HL-60 (cell line): Measurements from ENCODE around the gene PRR12.

Source experiments
- DNase-seq, 2 experiments: peaks; one replicate each; pipeline ENCODE4 v3.0.0-alpha.2; 2010 to 2020; ENCODE audit warnings: low read depth in 1 of 2, low spot score in 1 of 2
- H3K27ac ChIP-seq: fragments of 250-450 bp; sonication (Bioruptor Pico); replicated peaks from 2 replicates; pipeline ENCODE4 v1.5.1; 2020; ENCODE audit warnings: mild to moderate bottlenecking, moderate library complexity
- H3K27me3 ChIP-seq: fragments of 250-450 bp; sonication (Bioruptor Pico); 2 replicates; pipeline ENCODE4 v1.5.1; 2021; ENCODE audit warnings: mild to moderate bottlenecking, moderate library complexity; ENCODE audit not compliant: insufficient read depth, poor library complexity, severe bottlenecking
- H3K4me3 ChIP-seq: replicated peaks from 2 replicates; pipeline ENCODE4 v1.5.1; 2011; ENCODE audit warnings: mild to moderate bottlenecking, control low read depth, low read length; ENCODE audit not compliant: insufficient read depth
- GABPA ChIP-seq: IDR thresholded peaks from 2 replicates; pipeline ENCODE4 v1.6.1; 2012; ENCODE audit warnings: low read depth
- POLR2AphosphoS5 ChIP-seq: IDR thresholded peaks from 2 replicates; pipeline ENCODE4 v1.6.1; 2012; ENCODE audit warnings: low read depth
- SPI1 ChIP-seq: IDR thresholded peaks from 2 replicates; pipeline ENCODE4 v1.6.1; 2012; ENCODE audit warnings: low read depth, mild to moderate bottlenecking, borderline replicate concordance
- TF ChIP-seq, protein P1 (sequence below): IDR thresholded peaks from 2 replicates; pipeline ENCODE4 v1.6.1; 2012; ENCODE audit warnings: low read depth; ENCODE audit not compliant: insufficient replicate concordance
- TF ChIP-seq, protein P2 (sequence below): IDR thresholded peaks from one replicate; pipeline ENCODE4 v1.5.1; 2011; ENCODE audit warnings: low read length, control low read depth, inconsistent platforms; ENCODE audit not compliant: insufficient read depth

Gene PRR12

DNA sequence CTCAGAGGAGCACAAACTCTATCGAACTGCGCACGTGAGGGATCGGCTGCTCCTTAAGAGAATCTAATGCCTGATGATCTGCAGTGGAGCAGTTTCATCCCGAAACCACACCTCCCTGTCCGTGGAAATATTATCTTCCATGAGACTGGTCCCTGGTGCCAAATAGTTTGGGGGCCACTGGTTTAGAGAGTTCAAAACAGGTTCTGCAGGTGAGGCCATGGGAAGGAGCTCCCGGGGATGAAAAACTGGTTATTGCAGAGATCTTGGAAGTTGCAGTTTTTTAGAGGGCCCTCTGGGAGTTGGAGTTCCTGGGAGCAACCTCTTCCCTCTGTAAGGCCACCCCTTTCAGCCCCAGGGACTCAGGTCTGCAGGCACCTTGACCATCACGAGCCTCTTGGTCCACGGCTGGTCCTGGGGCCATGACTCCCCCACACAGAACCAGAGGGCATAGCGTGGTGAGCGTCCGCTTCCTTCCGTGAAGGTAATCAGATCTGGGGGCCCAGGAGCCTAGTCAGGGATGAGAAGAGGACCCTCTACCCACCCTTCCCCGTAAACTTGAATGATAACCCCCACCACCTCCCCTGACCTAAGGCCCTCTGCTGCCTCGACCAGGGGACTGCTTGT, 69.5 kb downstream of the PRR12 start:
- peak; percentile 4; the same call in 1 of the 2 replicates for TF ChIP-seq POLR2AphosphoS5
- TF ChIP-seq, protein P1, sequence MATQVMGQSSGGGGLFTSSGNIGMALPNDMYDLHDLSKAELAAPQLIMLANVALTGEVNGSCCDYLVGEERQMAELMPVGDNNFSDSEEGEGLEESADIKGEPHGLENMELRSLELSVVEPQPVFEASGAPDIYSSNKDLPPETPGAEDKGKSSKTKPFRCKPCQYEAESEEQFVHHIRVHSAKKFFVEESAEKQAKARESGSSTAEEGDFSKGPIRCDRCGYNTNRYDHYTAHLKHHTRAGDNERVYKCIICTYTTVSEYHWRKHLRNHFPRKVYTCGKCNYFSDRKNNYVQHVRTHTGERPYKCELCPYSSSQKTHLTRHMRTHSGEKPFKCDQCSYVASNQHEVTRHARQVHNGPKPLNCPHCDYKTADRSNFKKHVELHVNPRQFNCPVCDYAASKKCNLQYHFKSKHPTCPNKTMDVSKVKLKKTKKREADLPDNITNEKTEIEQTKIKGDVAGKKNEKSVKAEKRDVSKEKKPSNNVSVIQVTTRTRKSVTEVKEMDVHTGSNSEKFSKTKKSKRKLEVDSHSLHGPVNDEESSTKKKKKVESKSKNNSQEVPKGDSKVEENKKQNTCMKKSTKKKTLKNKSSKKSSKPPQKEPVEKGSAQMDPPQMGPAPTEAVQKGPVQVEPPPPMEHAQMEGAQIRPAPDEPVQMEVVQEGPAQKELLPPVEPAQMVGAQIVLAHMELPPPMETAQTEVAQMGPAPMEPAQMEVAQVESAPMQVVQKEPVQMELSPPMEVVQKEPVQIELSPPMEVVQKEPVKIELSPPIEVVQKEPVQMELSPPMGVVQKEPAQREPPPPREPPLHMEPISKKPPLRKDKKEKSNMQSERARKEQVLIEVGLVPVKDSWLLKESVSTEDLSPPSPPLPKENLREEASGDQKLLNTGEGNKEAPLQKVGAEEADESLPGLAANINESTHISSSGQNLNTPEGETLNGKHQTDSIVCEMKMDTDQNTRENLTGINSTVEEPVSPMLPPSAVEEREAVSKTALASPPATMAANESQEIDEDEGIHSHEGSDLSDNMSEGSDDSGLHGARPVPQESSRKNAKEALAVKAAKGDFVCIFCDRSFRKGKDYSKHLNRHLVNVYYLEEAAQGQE, result no peak
- Histone ChIP-seq H3K27me3 (no peaks in the 10 kb centered on the region), H3K4me3 (no peak overlapping the region), H3K27ac (no peak overlapping the region)
- no peak for DNase-seq

DNA sequence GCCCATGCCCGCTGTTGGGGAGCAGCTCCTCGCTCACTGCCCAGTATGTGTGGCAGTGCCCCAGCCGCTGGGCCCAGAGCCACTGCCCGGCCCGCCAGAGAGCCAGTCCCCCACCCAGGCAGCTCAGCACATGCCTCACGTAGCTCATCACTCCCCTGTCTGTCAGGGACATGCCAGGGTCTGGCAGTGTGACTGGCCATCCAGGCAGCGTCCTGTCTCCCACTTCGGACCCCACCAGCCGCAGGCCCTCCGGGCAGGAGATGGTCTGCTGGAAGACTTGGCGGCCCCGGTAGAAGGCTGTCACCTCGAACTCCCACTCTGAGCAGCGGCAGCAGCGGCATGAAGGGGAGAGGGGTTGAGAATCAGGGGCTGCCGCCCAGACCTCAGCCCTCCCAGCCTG, 71.0 kb downstream of the PRR12 start:
- DNase-seq, result no peak
- Histone ChIP-seq H3K4me3 (no peak overlapping the region), H3K27me3 (no peaks in the 10 kb centered on the region), H3K27ac (no peak overlapping the region)
- TF ChIP-seq, protein P2, sequence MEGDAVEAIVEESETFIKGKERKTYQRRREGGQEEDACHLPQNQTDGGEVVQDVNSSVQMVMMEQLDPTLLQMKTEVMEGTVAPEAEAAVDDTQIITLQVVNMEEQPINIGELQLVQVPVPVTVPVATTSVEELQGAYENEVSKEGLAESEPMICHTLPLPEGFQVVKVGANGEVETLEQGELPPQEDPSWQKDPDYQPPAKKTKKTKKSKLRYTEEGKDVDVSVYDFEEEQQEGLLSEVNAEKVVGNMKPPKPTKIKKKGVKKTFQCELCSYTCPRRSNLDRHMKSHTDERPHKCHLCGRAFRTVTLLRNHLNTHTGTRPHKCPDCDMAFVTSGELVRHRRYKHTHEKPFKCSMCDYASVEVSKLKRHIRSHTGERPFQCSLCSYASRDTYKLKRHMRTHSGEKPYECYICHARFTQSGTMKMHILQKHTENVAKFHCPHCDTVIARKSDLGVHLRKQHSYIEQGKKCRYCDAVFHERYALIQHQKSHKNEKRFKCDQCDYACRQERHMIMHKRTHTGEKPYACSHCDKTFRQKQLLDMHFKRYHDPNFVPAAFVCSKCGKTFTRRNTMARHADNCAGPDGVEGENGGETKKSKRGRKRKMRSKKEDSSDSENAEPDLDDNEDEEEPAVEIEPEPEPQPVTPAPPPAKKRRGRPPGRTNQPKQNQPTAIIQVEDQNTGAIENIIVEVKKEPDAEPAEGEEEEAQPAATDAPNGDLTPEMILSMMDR, result no peak
- TF ChIP-seq GABPA (no peak), SPI1 (no peak), POLR2AphosphoS5 (no peak)
- TF ChIP-seq, protein P1, result no peak

DNA sequence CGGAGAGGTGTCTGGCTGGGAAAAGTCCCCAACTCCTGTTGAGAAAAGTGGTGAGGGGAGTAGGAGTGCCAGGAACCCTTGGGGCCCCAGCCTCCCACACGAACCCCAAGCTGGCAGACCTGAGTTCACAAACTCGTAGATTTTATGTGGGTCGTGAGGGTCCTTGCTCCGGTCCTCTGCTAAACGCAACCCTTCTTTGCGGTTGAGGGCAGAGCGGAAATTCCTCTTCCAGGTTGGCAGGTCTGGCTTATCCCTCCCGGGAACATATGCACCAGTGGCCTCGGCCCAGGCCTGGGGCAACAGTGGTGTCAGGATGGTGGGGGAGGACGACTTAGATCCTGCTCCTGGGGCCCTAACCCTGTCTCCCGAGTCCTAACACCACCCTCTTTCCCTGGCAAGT, 72.2 kb downstream of the PRR12 start:
- DNase-seq, result no peak
- H3K27ac ChIP-seq, result no peak overlapping the region
- TF ChIP-seq SPI1 (no peak), POLR2AphosphoS5 (no peak), GABPA (no peak)
- TF ChIP-seq, protein P1, result no peak
- TF ChIP-seq, protein P2, result no peak
- H3K27me3 ChIP-seq, result no peaks in the 10 kb centered on the region
- no peak overlapping the region for H3K4me3 ChIP-seq
